Lower leg skin (tissue), 4 donors: Measurements from ENCODE around the gene PCA3. TPM values are rescaled to one million over a fixed set of nuclear protein-coding genes. Genes with fewer than 3 reads are reported as not detected.

Experiments used
- DNase-seq, 2 donors: peaks; one replicate each; pipeline ENCODE4 v3.0.0-alpha.2; 2019; ENCODE audit warnings: low spot score in 2 of 2
- H3K4me3 ChIP-seq: fragments of 200-600 bp; sonication (generic); 2 replicates; pipeline ENCODE4 v1.5.1; 2017; ENCODE audit warnings: mild to moderate bottlenecking, low read depth; ENCODE audit not compliant: poor library complexity, severe bottlenecking
- CTCF ChIP-seq, 3 donors: fragments of 450-650 bp; IDR thresholded peaks; one replicate each; pipeline ENCODE4 v1.5.1; 2016; ENCODE audit warnings: antibody characterized with exemption in 3 of 3, mild to moderate bottlenecking in 3 of 3, moderate library complexity in 2 of 3
- POLR2A ChIP-seq, 2 donors: fragments of 450-650 bp; IDR thresholded peaks; one replicate each; pipeline ENCODE4 v1.6.1; 2016 to 2017; ENCODE audit warnings: antibody characterized with exemption in 2 of 2, mild to moderate bottlenecking in 1 of 2, moderate library complexity in 1 of 2
- WGBS, 2 donors: methylation state at CpG; one replicate each; pipeline ENCODE4 v1.1.5; 2018; 5-methylcytosine and 5-hydroxymethylcytosine counted together
- intact Hi-C: fragments of 100-400 bp; cut with DNase I; formaldehyde crosslinking; loops from one replicate; pipeline ENCODE4 v1.15.0; 2023; ENCODE audit warnings: low total_unique reads
- total RNA-seq, 4 donors: library from RNA; depleted of rRNA; stranded (reverse); fragments of >200 nt; gene quantifications; one replicate each; pipeline ENCODE4 v1.1.0, GENCODE V29; 2016

Gene PCA3
- not detected for total RNA-seq

GRCh38 chr9:76764138-76764537 lies at the start of gene PCA3:
Gene PCA3 (plus strand): TSS chr9:76764438.
- 93 to 97% methylated on average over 4 of the region's 4 CpGs for WGBS, 2 donors

GRCh38 chr9:76716085-76716672 lies 48.1 kb upstream of the PCA3 start:
- no peak overlapping the region for H3K4me3 ChIP-seq
- intact Hi-C loops: no loop called here
- TF ChIP-seq POLR2A (IDR thresholded peaks at IDR 0.05) (no peak), CTCF (IDR thresholded peaks at IDR 0.05) (no peak)
- 48 to 55% methylated on average over 7 of the region's 7 CpGs for WGBS, 2 donors
- no peak for DNase-seq

More at GRCh38 chr9:76764138-76764537, at the start of gene PCA3:
- DNase-seq: no peak
- no peak for TF ChIP-seq CTCF (IDR thresholded peaks at IDR 0.05)
- no peak for TF ChIP-seq POLR2A (IDR thresholded peaks at IDR 0.05)
- intact Hi-C loops: no loop called here
- no peak within 1 kb of the TSS for H3K4me3 ChIP-seq

GRCh38 chr9:76717176-76717575 lies 47.1 kb upstream of the PCA3 start:
- no peak overlapping the region for H3K4me3 ChIP-seq
- no peak for DNase-seq
- 43 to 60% methylated on average over 5 of the region's 5 CpGs for WGBS, 2 donors
- TF ChIP-seq CTCF (IDR thresholded peaks at IDR 0.05) (no peak), POLR2A (IDR thresholded peaks at IDR 0.05) (no peak)
- intact Hi-C loops: no loop called here

- no peak for DNase-seq
- TF ChIP-seq CTCF (IDR thresholded peaks at IDR 0.05) (no peak), POLR2A (IDR thresholded peaks at IDR 0.05) (no peak)
- H3K4me3 ChIP-seq: no peak overlapping the region
- 34% methylated on average over 5 of the region's 5 CpGs for WGBS, 2 donors
- intact Hi-C loops: no loop called here
Observed at GRCh38 chr9:76717613-76718012, 46.6 kb upstream of the PCA3 start.

- intact Hi-C loops: no loop called here
- WGBS, 2 donors: 71 to 72% methylated on average over 4 of the region's 4 CpGs
- TF ChIP-seq CTCF (IDR thresholded peaks at IDR 0.05) (no peak), POLR2A (IDR thresholded peaks at IDR 0.05) (no peak)
- H3K4me3 ChIP-seq: no peak overlapping the region
- no peak for DNase-seq
Observed at GRCh38 chr9:76718166-76718565, 46.1 kb upstream of the PCA3 start.

- 58 to 63% methylated on average over 3 of the region's 3 CpGs for WGBS, 2 donors
- no peak overlapping the region for H3K4me3 ChIP-seq
- intact Hi-C loops: no loop called here
- DNase-seq: no peak
- TF ChIP-seq CTCF (IDR thresholded peaks at IDR 0.05) (no peak), POLR2A (IDR thresholded peaks at IDR 0.05) (no peak)
Observed at GRCh38 chr9:76720245-76720644, 44.0 kb upstream of the PCA3 start.
